OCI-LY7 (cell line): Measurements from ENCODE around the gene SHC2. TPM values are rescaled to one million over a fixed set of nuclear protein-coding genes. Genes with fewer than 3 reads are reported as not detected.

Experiments
- BruUV-seq: library from RNA; stranded (reverse); fragments of 400-500 nt; replicated peaks from 2 replicates; lab custom pipeline; 2021; lab: Mats Ljungman, UMichigan
- CTCF ChIA-PET: fragments of 300-600 bp; sonication (Branson Sonifier 250); formaldehyde crosslinking; loops from one replicate; lab custom pipeline; 2022; ENCODE audit warnings: antibody characterized with exemption; ENCODE audit not compliant: unreplicated experiment; lab: Charles Lee
- POLR2A ChIA-PET: fragments of 300-600 bp; sonication (Branson Sonifier 250); formaldehyde crosslinking; loops from one replicate; lab custom pipeline; 2022; ENCODE audit warnings: antibody characterized with exemption; lab: Charles Lee
- DNase-seq: peaks from one replicate; pipeline ENCODE4 v3.0.0-alpha.2; 2015; ENCODE audit warnings: low spot score
- H2AFZ ChIP-seq: fragments of 200-600 bp; sonication (generic), shearing (Covaris generic); 2 replicates; pipeline ENCODE4 v1.6.1; 2014; ENCODE audit warnings: mild to moderate bottlenecking, antibody characterized with exemption, low read length, moderate library complexity
- H3K27ac ChIP-seq: fragments of 200-600 bp; sonication (generic); 2 replicates; pipeline ENCODE4 v1.5.1; 2014; ENCODE audit warnings: mixed run types, low read depth, mild to moderate bottlenecking, moderate library complexity, low read length, inconsistent platforms; ENCODE audit not compliant: poor library complexity, severe bottlenecking
- H3K36me3 ChIP-seq: fragments of 200-600 bp; sonication (generic); 2 replicates; pipeline ENCODE4 v1.6.1; 2014; ENCODE audit warnings: mild to moderate bottlenecking, antibody characterized with exemption, low read length, moderate library complexity, mixed read lengths; ENCODE audit not compliant: insufficient read depth
- H3K4me1 ChIP-seq: fragments of 200-600 bp; sonication (generic); 2 replicates; pipeline ENCODE4 v1.5.1; 2014; ENCODE audit warnings: mild to moderate bottlenecking, low read length; ENCODE audit not compliant: insufficient read depth, poor library complexity, severe bottlenecking
- H3K4me2 ChIP-seq: fragments of 200-600 bp; sonication (generic); 2 replicates; pipeline ENCODE4 v1.6.1; 2014; ENCODE audit warnings: mild to moderate bottlenecking, low read length
- H3K4me3 ChIP-seq: fragments of 200-600 bp; sonication (generic); 2 replicates; pipeline ENCODE4 v1.5.1; 2014; ENCODE audit warnings: mild to moderate bottlenecking, low read depth, low read length; ENCODE audit not compliant: poor library complexity, severe bottlenecking
- H3K79me2 ChIP-seq: fragments of 200-600 bp; sonication (generic); 2 replicates; pipeline ENCODE4 v1.6.1; 2016; ENCODE audit warnings: low read depth, mild to moderate bottlenecking, low read length, moderate library complexity, mixed read lengths; ENCODE audit not compliant: insufficient read depth
- H3K9me2 ChIP-seq: fragments of 200-600 bp; sonication (generic); 2 replicates; pipeline ENCODE4 v1.6.1; 2016; ENCODE audit warnings: mild to moderate bottlenecking, low read length, mixed read lengths; ENCODE audit not compliant: insufficient read depth
- H3K9me3 ChIP-seq: fragments of 200-600 bp; sonication (generic); 2 replicates; pipeline ENCODE4 v1.6.1; 2014; ENCODE audit warnings: mild to moderate bottlenecking, mixed run types, low read length, mixed read lengths
- H4K20me1 ChIP-seq: fragments of 200-600 bp; sonication (generic); 2 replicates; pipeline ENCODE4 v1.6.1; 2014; ENCODE audit warnings: mild to moderate bottlenecking, antibody characterized with exemption, low read length, moderate library complexity, mixed read lengths; ENCODE audit not compliant: insufficient read depth
- EZH2phosphoT487 ChIP-seq: fragments of 200-600 bp; sonication (generic); IDR thresholded peaks from 2 replicates; pipeline ENCODE4 v1.6.1; 2018; ENCODE audit warnings: low read depth, borderline replicate concordance, mild to moderate bottlenecking, mixed run types, antibody characterized with exemption, low read length, moderate library complexity, mixed read lengths
- intact Hi-C: fragments of 100-400 bp; cut with micrococcal nuclease; formaldehyde crosslinking; loops from one replicate; pipeline ENCODE4 v1.10.0; 2022; ENCODE audit not compliant: unreplicated experiment
- total RNA-seq, 2 experiments: library from RNA; depleted of rRNA in 1 of 2; stranded (reverse); fragments of >200 nt in 1 of 2; shearing (Covaris generic) in 1 of 2; gene quantifications; 2 replicates each; pipeline ENCODE4 v1.2.3, GENCODE V29; 2014 to 2022
- TF ChIP-seq, protein P1 (sequence below): fragments of 200-600 bp; sonication (generic); conservative IDR thresholded peaks from 2 replicates; pipeline ENCODE4 v1.5.1; 2014; ENCODE audit warnings: mild to moderate bottlenecking, antibody characterized with exemption, low read length, moderate library complexity, mixed read lengths

The SHC2 gene
- total RNA-seq, 2 experiments from 2014 or later: 0.28 to 0.65 TPM

DNA sequence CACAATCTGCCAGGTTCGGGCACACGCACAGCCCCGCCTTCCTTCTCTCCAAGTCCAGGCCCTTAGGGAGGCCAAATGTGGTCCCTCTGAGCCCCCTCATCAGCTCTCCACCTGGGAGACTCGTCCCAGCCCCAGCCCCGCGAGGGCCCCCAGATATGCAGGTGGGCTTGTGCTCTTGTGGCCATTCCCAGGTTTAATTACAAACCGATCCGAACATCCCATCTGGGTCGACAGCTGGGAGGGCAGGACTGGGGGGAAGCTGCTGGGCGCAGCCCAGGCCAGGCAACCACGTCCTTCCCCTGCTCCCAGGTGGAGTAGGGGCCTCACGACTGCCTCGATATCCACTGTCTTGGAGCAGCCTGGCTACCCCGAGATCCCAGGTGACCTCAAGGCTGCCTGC lies 44.4 kb downstream of the SHC2 start:
- H3K9me2 ChIP-seq: no peaks in the 10 kb centered on the region
- no peak overlapping the region for H3K4me3 ChIP-seq
- H2AFZ ChIP-seq: no peak overlapping the region
- no peaks in the 10 kb centered on the region for H3K9me3 ChIP-seq
- no peaks in the 10 kb centered on the region for H3K36me3 ChIP-seq
- no peaks in the 10 kb centered on the region for H3K4me1 ChIP-seq
- no peaks in the 10 kb centered on the region for H3K79me2 ChIP-seq
- no peak for DNase-seq
- H3K27ac ChIP-seq: no peak overlapping the region
- ChIA-PET CTCF (no interaction called here), POLR2A (no interaction called here)
- BruUV-seq: no TSS peak
- no peaks in the 10 kb centered on the region for H4K20me1 ChIP-seq
- intact Hi-C loops: no loop called here
- no peak overlapping the region for H3K4me2 ChIP-seq
- TF ChIP-seq EZH2phosphoT487: no peak
- TF ChIP-seq, protein P1, sequence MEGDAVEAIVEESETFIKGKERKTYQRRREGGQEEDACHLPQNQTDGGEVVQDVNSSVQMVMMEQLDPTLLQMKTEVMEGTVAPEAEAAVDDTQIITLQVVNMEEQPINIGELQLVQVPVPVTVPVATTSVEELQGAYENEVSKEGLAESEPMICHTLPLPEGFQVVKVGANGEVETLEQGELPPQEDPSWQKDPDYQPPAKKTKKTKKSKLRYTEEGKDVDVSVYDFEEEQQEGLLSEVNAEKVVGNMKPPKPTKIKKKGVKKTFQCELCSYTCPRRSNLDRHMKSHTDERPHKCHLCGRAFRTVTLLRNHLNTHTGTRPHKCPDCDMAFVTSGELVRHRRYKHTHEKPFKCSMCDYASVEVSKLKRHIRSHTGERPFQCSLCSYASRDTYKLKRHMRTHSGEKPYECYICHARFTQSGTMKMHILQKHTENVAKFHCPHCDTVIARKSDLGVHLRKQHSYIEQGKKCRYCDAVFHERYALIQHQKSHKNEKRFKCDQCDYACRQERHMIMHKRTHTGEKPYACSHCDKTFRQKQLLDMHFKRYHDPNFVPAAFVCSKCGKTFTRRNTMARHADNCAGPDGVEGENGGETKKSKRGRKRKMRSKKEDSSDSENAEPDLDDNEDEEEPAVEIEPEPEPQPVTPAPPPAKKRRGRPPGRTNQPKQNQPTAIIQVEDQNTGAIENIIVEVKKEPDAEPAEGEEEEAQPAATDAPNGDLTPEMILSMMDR: no peak

DNA sequence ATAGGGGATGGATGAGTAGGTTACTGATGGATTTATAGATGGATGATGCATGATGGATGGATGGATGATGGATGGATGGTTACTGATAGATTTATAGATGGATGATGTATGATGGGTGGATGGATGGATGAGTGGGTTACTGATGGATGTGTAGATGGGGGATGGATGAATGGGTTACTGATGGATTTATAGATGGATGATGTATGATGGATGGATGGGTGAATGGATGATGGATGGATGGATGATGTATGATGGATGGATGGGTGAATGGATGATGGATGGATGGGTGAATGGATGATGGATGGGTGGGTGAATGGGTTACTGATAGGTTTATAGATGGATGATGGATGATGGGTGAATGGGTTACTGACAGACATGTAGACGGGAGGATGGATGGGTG lies 45.5 kb downstream of the SHC2 start:
- Histone ChIP-seq H2AFZ (no peak overlapping the region), H3K9me2 (no peaks in the 10 kb centered on the region), H3K4me3 (no peak overlapping the region), H3K36me3 (no peaks in the 10 kb centered on the region), H4K20me1 (no peaks in the 10 kb centered on the region), H3K4me2 (no peak overlapping the region), H3K79me2 (no peaks in the 10 kb centered on the region), H3K27ac (no peak overlapping the region), H3K4me1 (no peaks in the 10 kb centered on the region), H3K9me3 (no peaks in the 10 kb centered on the region)
- ChIA-PET CTCF (interaction anchor here (0.6 kb wide), 1 partner anchor 60 kb away, joined by 5 read pairs; no protein-coding TSS in a partner anchor), POLR2A (no interaction called here)
- TF ChIP-seq, protein P1: no peak
- TF ChIP-seq EZH2phosphoT487: no peak
- intact Hi-C loops: no loop called here
- no TSS peak for BruUV-seq
- DNase-seq: no peak

DNA sequence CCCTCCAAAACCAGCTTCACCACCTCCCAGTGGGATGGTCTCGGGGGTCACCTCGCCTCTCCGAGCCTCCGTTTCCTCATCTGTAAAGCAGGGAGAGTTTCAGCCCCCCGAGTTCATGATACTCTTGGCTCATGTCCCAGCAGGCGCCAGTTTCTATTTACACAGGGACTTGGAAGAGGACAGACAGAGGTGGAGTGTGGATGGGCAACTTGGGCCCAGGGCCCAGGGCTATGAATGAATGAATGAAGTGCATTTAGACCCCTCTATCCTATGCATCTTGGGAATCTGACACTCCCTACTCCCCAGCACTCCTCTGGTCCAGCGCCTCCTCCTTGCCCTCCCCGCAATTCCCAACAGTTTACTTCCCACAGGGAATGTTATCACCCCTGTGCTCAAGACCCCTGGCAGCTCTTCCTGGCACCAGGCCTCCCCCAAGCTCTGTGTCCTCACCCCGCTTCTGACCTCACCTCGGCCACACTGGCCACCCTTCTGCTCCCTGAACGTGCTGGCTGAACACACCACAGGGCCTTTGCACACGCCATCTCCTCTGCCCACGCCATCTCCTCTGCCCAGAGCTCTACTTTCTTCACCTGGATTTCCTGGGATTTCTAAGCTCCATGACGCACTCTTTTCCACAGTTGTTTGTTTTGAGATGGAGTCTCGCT lies 46.9 kb downstream of the SHC2 start:
- POLR2A ChIA-PET: no interaction called here
- no peak for DNase-seq
- H3K36me3 ChIP-seq: no peaks in the 10 kb centered on the region
- TF ChIP-seq EZH2phosphoT487: no peak
- TF ChIP-seq, protein P1: no peak
- no peaks in the 10 kb centered on the region for H3K9me2 ChIP-seq
- H3K4me1 ChIP-seq: peaks cover 6% of the 10 kb centered on the region
- H3K4me3 ChIP-seq: no peak overlapping the region
- H4K20me1 ChIP-seq: no peaks in the 10 kb centered on the region
- no TSS peak for BruUV-seq
- H3K4me2 ChIP-seq: no peak overlapping the region
- intact Hi-C loops: no loop called here
- CTCF ChIA-PET: no interaction called here
- H3K9me3 ChIP-seq: no peaks in the 10 kb centered on the region
- H3K27ac ChIP-seq: no peak overlapping the region
- no peaks in the 10 kb centered on the region for H3K79me2 ChIP-seq
- H2AFZ ChIP-seq: no peak overlapping the region
